Psoas muscle (tissue), 8 donors: ENCODE data around the gene ATG2B. TPM values are rescaled to one million over a fixed set of nuclear protein-coding genes. Genes with fewer than 3 reads are reported as not detected.

Experiments
- ATAC-seq, 4 donors: fragments of 200-7000 bp; cut with Tn5 transposase; one replicate each; pipeline ENCODE4 v1.9.1; 2020; ENCODE audit warnings: moderate library complexity in 3 of 4, mild to moderate bottlenecking in 2 of 4
- DNase-seq, 2 donors: peaks; one replicate each; pipeline ENCODE4 v3.0.0-alpha.2; 2020
- H3K27ac ChIP-seq: fragments of 200-600 bp; one replicate; pipeline ENCODE4 v1.8.0; 2022
- H3K27me3 ChIP-seq, 3 donors: fragments of 200-600 bp in 1 of 3; one replicate each; pipeline versions ENCODE4 v1.6.1 to v1.8.0; 2013 to 2022; ENCODE audit warnings: low read length in 2 of 3, mild to moderate bottlenecking in 2 of 3, moderate library complexity in 1 of 3; ENCODE audit not compliant: insufficient read depth in 3 of 3
- H3K36me3 ChIP-seq, 2 donors: fragments of 200-600 bp in 1 of 2; one replicate each; pipeline versions ENCODE4 v1.6.1 to v1.8.0; 2013 to 2022; ENCODE audit warnings: low read depth in 1 of 2, mild to moderate bottlenecking in 1 of 2, moderate library complexity in 1 of 2; ENCODE audit not compliant: insufficient read depth in 1 of 2
- H3K4me1 ChIP-seq: fragments of 200-600 bp; one replicate; pipeline ENCODE4 v1.8.0; 2022
- H3K4me3 ChIP-seq: fragments of 200-600 bp; one replicate; pipeline ENCODE4 v1.8.0; 2022; ENCODE audit warnings: mild to moderate bottlenecking
- H3K9me3 ChIP-seq: fragments of 200-600 bp; one replicate; pipeline ENCODE4 v1.8.0; 2022
- CTCF ChIP-seq: fragments of 200-600 bp; IDR thresholded peaks from one replicate; pipeline ENCODE4 v1.8.0; 2022; ENCODE audit warnings: antibody characterized with exemption
- WGBS, 3 donors: extraction: QIAGEN DNeasy Blood & Tissue Kit; methylation state at CpG; one replicate each; pipeline versions ENCODE4 v1.1.6 to v1.1.7; 2013; 5-methylcytosine and 5-hydroxymethylcytosine counted together
- intact Hi-C, 2 donors: fragments of 100-400 bp; cut with DNase I; formaldehyde crosslinking; loops; one replicate each; pipeline versions ENCODE4 v1.11.0 to v1.14.2; 2022
- polyA plus RNA-seq, 3 donors: library from polyadenylated mRNA; stranded (reverse); fragments of 200-250 nt; gene quantifications; one replicate each; pipeline ENCODE4 v1.2.3, GENCODE V29; 2013
- total RNA-seq, 4 donors: library from RNA; stranded (reverse); fragmentation: NEBNext Ultra II Directional in 2 of 4; extraction: Animal tissue kit (Norgen Biotek cat#: 25700) in 2 of 4; gene quantifications; one replicate each; pipeline versions ENCODE4 v1.2.1 to v1.2.4, GENCODE V29; 2021 to 2023
- donor health status: healthy with polysubstance abuse.
- donor health status: DM: no; HTN: no; CAD: no; lungs with moderate emphysema.
- donor health status: Bipolar disorder and iron deficiency.
- donor health status: healthy.
- donor health status: DM: yes; HTN: yes; CAD: no.
- donor health status: DM: no; HTN: no; CAD: no.
- donor health status: DM: no; HTN: no; CAD: no.
- donor health status: DM: yes; HTN: yes; CAD: no.

The ATG2B gene
- total and polyA plus RNA-seq, 7 donors: 2.7 to 21.5 (median 12.6) TPM

- H3K4me1 ChIP-seq: no peaks in the 10 kb centered on the region
- H3K27ac ChIP-seq: no peak overlapping the region
- no peak overlapping the region for H3K4me3 ChIP-seq
- intact Hi-C loops: loop anchor here in 1 of 2 donors (10.0 kb wide), 1 partner anchor 47 kb away; no protein-coding TSS in a partner anchor
- 79 to 85% (median 84%) methylated on average over 3 of the region's 3 CpGs for WGBS, 3 donors
- H3K27me3 ChIP-seq: no peaks in the 10 kb centered on the region
- peaks cover 0 to 66% of the 10 kb centered on the region in 2 donors for H3K36me3 ChIP-seq
- DNase-seq: no peak
- no peaks in the 10 kb centered on the region for H3K9me3 ChIP-seq
- TF ChIP-seq CTCF: no peak
- no peak for ATAC-seq
These were observed 21.8 kb downstream of the ATG2B start for GRCh38 chr14:96341323-96341722.

GRCh38 chr14:96338551-96338950 lies 24.6 kb downstream of the ATG2B start:
- DNase-seq (no peak), ATAC-seq (no peak)
- Histone ChIP-seq H3K4me3 (no peak overlapping the region), H3K27ac (no peak overlapping the region), H3K9me3 (no peaks in the 10 kb centered on the region), H3K4me1 (no peaks in the 10 kb centered on the region), H3K27me3 (no peaks in the 10 kb centered on the region), H3K36me3 (peaks cover 0 to 64% of the 10 kb centered on the region in 2 donors)
- intact Hi-C loops: no loop called here
- WGBS, 3 donors: 87 to 100% (median 97%) methylated on average over 1 of the region's 1 CpG
- TF ChIP-seq CTCF: no peak

- no peaks in the 10 kb centered on the region for H3K9me3 ChIP-seq
- H3K4me1 ChIP-seq: no peaks in the 10 kb centered on the region
- intact Hi-C loops: no loop called here
- ATAC-seq (no peak), DNase-seq (no peak)
- no peak overlapping the region for H3K4me3 ChIP-seq
- TF ChIP-seq CTCF: no peak
- peaks cover 3 to 99% of the 10 kb centered on the region in 2 donors for H3K36me3 ChIP-seq
- 92 to 98% (median 95%) methylated on average over 7 of the region's 7 CpGs for WGBS, 3 donors
- no peak overlapping the region for H3K27ac ChIP-seq
- no peaks in the 10 kb centered on the region for H3K27me3 ChIP-seq
These were observed 38.9 kb downstream of the ATG2B start for GRCh38 chr14:96324219-96324618.

- H3K27ac ChIP-seq: no peak overlapping the region
- no peaks in the 10 kb centered on the region for H3K9me3 ChIP-seq
- H3K4me1 ChIP-seq: no peaks in the 10 kb centered on the region
- H3K4me3 ChIP-seq: no peak overlapping the region
- H3K36me3 ChIP-seq: peaks cover 3 to 100% of the 10 kb centered on the region in 2 donors
- intact Hi-C loops: no loop called here
- no peaks in the 10 kb centered on the region for H3K27me3 ChIP-seq
- TF ChIP-seq CTCF: no peak
- ATAC-seq (no peak), DNase-seq (no peak)
- 89 to 100% (median 96%) methylated on average over 1 of the region's 1 CpG for WGBS, 3 donors
These were observed 42.5 kb downstream of the ATG2B start for GRCh38 chr14:96320605-96321004.

GRCh38 chr14:96318836-96319235 lies 44.3 kb downstream of the ATG2B start:
- TF ChIP-seq CTCF: no peak

More at GRCh38 chr14:96318836-96319235, 44.3 kb downstream of the ATG2B start:
- Histone ChIP-seq H3K27ac (no peak overlapping the region), H3K27me3 (no peaks in the 10 kb centered on the region), H3K4me3 (no peak overlapping the region), H3K9me3 (no peaks in the 10 kb centered on the region), H3K4me1 (no peaks in the 10 kb centered on the region), H3K36me3 (peaks cover 0 to 100% of the 10 kb centered on the region in 2 donors)
- intact Hi-C loops: loop anchor here in 1 of 2 donors (10.0 kb wide), 1 partner anchor 216 kb away; no protein-coding TSS in a partner anchor
- WGBS, 3 donors: 70 to 82% (median 74%) methylated on average over 9 of the region's 9 CpGs
- peak in 3 of 4 donors; percentile 35 to 67 (median 64) for ATAC-seq
- DNase-seq: no peak
